Measurements from ENCODE around the gene ABHD12. TPM values are rescaled to one million over a fixed set of nuclear protein-coding genes. Genes with fewer than 3 reads are reported as not detected.

Gene ABHD12
- total RNA-seq, 2 donors from 2014 or later, result 54.2 to 60.6 TPM

DNA sequence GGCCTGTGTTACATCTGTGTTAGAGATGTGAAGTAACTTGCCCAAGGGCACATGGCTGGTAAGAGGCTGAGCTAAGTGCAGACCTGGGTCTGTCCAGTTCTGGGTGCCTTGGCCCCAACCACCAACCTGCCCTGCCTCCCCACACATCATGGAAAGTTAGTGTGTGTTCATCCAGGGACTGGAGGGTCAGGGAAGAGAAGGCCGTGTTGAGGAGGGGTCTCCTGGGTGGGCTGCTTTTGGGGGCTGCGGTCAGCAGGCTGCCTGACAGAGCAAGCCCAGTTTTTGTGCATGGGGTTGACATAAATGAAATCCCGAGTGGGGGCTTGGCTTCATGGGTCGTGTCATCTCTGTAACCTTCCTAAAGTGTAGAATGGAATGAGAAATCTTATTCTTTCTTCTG is 131.8 kb downstream of the ABHD12 start:
- H3K27ac ChIP-seq, result no peak overlapping the region
- DNase-seq, result peak; percentile 12
- H3K4me3 ChIP-seq, result no peak overlapping the region
- intact Hi-C loops (cut with DNase I), result no loop called here
- no peaks in the 10 kb centered on the region for H3K27me3 ChIP-seq
- no peaks in the 10 kb centered on the region for H3K9me3 ChIP-seq
- no peaks in the 10 kb centered on the region for H3K36me3 ChIP-seq
- peaks cover 7% of the 10 kb centered on the region for H3K4me1 ChIP-seq
- TF ChIP-seq, protein P1, sequence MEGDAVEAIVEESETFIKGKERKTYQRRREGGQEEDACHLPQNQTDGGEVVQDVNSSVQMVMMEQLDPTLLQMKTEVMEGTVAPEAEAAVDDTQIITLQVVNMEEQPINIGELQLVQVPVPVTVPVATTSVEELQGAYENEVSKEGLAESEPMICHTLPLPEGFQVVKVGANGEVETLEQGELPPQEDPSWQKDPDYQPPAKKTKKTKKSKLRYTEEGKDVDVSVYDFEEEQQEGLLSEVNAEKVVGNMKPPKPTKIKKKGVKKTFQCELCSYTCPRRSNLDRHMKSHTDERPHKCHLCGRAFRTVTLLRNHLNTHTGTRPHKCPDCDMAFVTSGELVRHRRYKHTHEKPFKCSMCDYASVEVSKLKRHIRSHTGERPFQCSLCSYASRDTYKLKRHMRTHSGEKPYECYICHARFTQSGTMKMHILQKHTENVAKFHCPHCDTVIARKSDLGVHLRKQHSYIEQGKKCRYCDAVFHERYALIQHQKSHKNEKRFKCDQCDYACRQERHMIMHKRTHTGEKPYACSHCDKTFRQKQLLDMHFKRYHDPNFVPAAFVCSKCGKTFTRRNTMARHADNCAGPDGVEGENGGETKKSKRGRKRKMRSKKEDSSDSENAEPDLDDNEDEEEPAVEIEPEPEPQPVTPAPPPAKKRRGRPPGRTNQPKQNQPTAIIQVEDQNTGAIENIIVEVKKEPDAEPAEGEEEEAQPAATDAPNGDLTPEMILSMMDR (IDR thresholded peaks at IDR 0.05), result no peak
- no peak overlapping the region for H3K9ac ChIP-seq (ENCODE audit: low read depth in 2 of 2, low read length in 2 of 2)

DNA sequence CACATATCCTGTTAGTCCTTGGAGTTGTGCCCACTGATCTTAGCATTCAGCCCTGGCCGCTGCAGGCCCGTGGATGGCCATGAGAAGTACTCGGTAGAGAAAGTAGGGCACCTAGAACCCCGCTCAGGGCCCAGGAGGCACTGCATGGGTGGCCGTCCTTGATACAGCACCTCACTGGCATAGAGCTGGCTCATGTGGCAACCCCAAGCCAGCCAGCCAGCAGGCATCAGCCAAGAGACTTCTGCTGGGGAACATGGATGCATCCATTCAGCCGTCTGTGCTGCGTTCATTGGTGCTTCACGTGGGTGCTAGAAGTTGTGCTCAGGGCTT is 132.2 kb downstream of the ABHD12 start:
- DNase-seq, result no peak
- intact Hi-C loops (cut with DNase I), result no loop called here
- H3K36me3 ChIP-seq, result no peaks in the 10 kb centered on the region
- TF ChIP-seq, protein P1 (IDR thresholded peaks at IDR 0.05), result no peak
- H3K4me1 ChIP-seq, result peaks cover 7% of the 10 kb centered on the region
- H3K4me3 ChIP-seq, result no peak overlapping the region
- H3K27ac ChIP-seq, result no peak overlapping the region
- H3K9me3 ChIP-seq, result no peaks in the 10 kb centered on the region
- H3K9ac ChIP-seq (ENCODE audit: low read depth in 2 of 2, low read length in 2 of 2), result peak overlapping the region in 1 of 2 donors; percentile 57
- H3K27me3 ChIP-seq, result no peaks in the 10 kb centered on the region

DNA sequence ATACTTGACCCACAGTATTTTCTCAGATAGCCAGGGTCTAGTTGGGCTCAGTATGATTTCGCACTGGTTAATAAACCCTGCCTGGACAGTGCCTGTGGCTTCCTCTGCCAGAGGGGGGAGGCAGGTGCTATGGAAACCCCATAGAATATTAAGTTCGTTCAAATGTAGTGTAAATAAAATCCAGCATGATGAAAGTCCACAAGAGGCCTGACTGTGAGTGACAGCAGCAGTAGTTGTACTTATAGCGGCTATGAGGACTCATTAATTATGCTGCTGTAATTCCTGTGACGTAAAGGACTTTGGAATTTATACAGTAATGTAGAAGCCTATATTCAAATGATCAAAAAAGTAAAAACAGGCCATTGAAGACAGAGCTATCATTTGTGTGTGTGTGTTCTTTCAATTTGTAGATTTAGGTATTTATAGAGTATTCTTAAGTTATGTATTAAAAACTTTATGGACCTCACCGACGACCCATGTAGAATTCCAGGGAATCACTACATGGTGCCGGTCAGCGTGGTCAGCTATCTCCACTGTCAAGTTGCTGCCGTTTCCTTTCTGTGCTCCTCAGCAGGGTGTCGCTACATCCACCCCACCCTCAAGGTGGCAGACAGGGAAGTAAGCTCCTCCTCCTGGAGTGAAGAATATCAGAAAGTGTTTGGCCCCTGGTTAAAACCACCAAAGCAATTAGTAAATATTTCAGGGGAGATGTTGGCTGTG is 132.7 kb downstream of the ABHD12 start:
- TF ChIP-seq, protein P1 (IDR thresholded peaks at IDR 0.05), result no peak
- no peak overlapping the region for H3K27ac ChIP-seq
- peaks cover 7% of the 10 kb centered on the region for H3K4me1 ChIP-seq
- peak overlapping the region in 1 of 2 donors; percentile 57 for H3K9ac ChIP-seq (ENCODE audit: low read depth in 2 of 2, low read length in 2 of 2)
- no peaks in the 10 kb centered on the region for H3K27me3 ChIP-seq
- intact Hi-C loops (cut with DNase I), result no loop called here
- H3K9me3 ChIP-seq, result no peaks in the 10 kb centered on the region
- H3K36me3 ChIP-seq, result no peaks in the 10 kb centered on the region
- peak; percentile 25 for DNase-seq
- no peak overlapping the region for H3K4me3 ChIP-seq

DNA sequence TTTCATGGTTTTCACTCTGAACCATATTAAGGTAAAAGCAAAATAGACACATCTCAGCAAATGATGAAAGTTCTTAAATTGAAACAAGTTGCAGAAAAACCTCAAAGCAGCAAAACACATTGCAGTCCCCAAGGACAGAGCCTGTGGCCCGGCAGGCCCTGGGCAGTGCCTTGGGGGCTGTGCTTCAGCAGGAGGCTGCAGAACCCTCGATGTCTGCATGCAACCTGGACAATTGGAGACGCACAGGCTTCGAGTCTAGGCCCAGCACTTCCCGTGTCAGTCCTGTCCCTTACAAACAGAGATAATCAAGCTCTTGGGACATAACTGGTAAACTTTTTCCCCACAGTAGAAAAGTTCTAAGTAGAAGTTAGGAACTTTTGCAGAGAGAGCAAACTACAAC is 133.5 kb downstream of the ABHD12 start:
- H3K9ac ChIP-seq (ENCODE audit: low read depth in 2 of 2, low read length in 2 of 2), result no peak overlapping the region
- H3K9me3 ChIP-seq, result no peaks in the 10 kb centered on the region
- intact Hi-C loops (cut with DNase I), result no loop called here
- no peak overlapping the region for H3K27ac ChIP-seq
- no peaks in the 10 kb centered on the region for H3K27me3 ChIP-seq
- H3K4me3 ChIP-seq, result no peak overlapping the region
- no peaks in the 10 kb centered on the region for H3K36me3 ChIP-seq
- DNase-seq, result peak; percentile 9
- TF ChIP-seq, protein P1 (IDR thresholded peaks at IDR 0.05), result no peak
- peaks cover 7% of the 10 kb centered on the region for H3K4me1 ChIP-seq

DNA sequence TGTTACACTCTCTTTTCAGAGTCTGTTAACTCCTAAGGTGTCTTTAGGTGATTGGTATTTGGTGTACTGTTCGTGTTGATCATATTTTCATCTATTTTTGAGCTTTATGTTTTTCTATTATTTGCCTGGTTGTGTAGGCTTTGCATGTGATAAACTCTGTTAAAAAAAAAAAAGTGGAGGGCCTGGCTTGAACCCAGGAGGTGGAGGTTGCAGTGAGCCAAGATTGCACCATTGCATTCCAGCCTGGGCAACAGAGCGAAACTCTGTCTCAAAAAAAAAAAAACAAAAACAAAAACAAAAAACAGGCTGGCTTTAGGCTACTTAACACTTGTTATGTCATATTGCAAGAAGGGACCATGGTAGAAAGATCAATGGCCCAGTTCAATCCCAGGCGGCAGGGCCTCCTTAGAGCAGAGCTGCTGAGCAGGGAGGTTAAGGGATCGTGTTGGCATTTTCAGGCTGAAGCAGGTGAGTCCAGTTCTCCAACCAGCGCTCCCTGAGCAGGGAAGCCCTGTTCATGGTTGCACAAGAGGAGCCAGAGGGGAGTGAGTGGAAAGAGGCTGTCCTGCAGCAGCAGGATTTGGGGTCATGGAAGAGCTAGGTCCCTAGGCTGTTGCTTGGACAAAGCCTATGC is 134.3 kb downstream of the ABHD12 start:
- Histone ChIP-seq H3K27ac (no peak overlapping the region), H3K9ac (ENCODE audit: low read depth in 2 of 2, low read length in 2 of 2) (no peak overlapping the region), H3K36me3 (no peaks in the 10 kb centered on the region), H3K4me3 (no peak overlapping the region), H3K9me3 (no peaks in the 10 kb centered on the region), H3K4me1 (peaks cover 13% of the 10 kb centered on the region), H3K27me3 (no peaks in the 10 kb centered on the region)
- TF ChIP-seq, protein P1 (IDR thresholded peaks at IDR 0.05), result no peak
- intact Hi-C loops (cut with DNase I), result no loop called here
- peak; percentile 14 for DNase-seq
